Uterus (tissue), 4 donors: ENCODE measurements around the gene PIAS1. TPM values are rescaled to one million over a fixed set of nuclear protein-coding genes. Genes with fewer than 3 reads are reported as not detected.

Experiments used
- DNase-seq, 2 donors: peaks; one replicate each; pipeline ENCODE4 v3.0.0-alpha.2; 2019 to 2020
- H3K27ac ChIP-seq, 2 donors: fragments of 200-600 bp; sonication (generic); 1 replicate in 1 of 2; 2 replicates in 1 of 2; pipeline ENCODE4 v1.5.1; 2016 to 2018
- H3K27me3 ChIP-seq, 2 donors: fragments of 200-600 bp; sonication (generic); one replicate each; pipeline ENCODE4 v1.5.1; 2018 to 2019; ENCODE audit warnings: control low read depth in 1 of 2
- H3K36me3 ChIP-seq, 2 donors: fragments of 200-600 bp; sonication (generic); one replicate each; pipeline ENCODE4 v1.5.1; 2019; ENCODE audit warnings: control low read depth in 1 of 2
- H3K4me1 ChIP-seq, 2 donors: fragments of 200-600 bp; sonication (generic); one replicate each; pipeline ENCODE4 v1.5.1; 2018 to 2019; ENCODE audit warnings: control low read depth in 1 of 2
- H3K4me3 ChIP-seq, 2 donors: fragments of 200-600 bp; sonication (generic); 1 replicate in 1 of 2; 2 replicates in 1 of 2; pipeline ENCODE4 v1.5.1; 2018 to 2019; ENCODE audit warnings: mild to moderate bottlenecking in 1 of 2
- H3K9me3 ChIP-seq, 2 donors: fragments of 200-600 bp; sonication (generic); one replicate each; pipeline ENCODE4 v1.5.1; 2019; ENCODE audit warnings: control low read depth in 1 of 2
- CTCF ChIP-seq, 4 experiments: fragments of 200-600 bp in 2 of 4; fragments of 450-650 bp in 2 of 4; sonication (generic) in 2 of 4; IDR thresholded peaks; one replicate each; pipeline ENCODE4 v1.5.1; 2016 to 2019; ENCODE audit warnings: antibody characterized with exemption in 4 of 4, mild to moderate bottlenecking in 2 of 4, moderate library complexity in 1 of 4
- POLR2A ChIP-seq, 2 donors: fragments of 450-650 bp; IDR thresholded peaks; one replicate each; pipeline ENCODE4 v1.6.1; 2016; ENCODE audit warnings: antibody characterized with exemption in 2 of 2, mild to moderate bottlenecking in 1 of 2, moderate library complexity in 1 of 2
- intact Hi-C: fragments of 100-400 bp; cut with DNase I; formaldehyde crosslinking; loops from one replicate; pipeline ENCODE4 v1.15.1; 2023; ENCODE audit warnings: low total_unique reads
- total RNA-seq, 4 donors: library from RNA; depleted of rRNA in 3 of 4; stranded (reverse); fragments of >200 nt in 3 of 4; gene quantifications; one replicate each; pipeline versions ENCODE4 v1.1.0 to v1.2.4, GENCODE V29; 2014 to 2023
- donor health status: DM: yes; HTN: yes; CAD: no.

Gene PIAS1
- total RNA-seq, 4 donors from 2014 or later = 19.1 to 171 (median 95.9) TPM

- H3K4me3 ChIP-seq = no peak overlapping the region
- H3K27me3 ChIP-seq = no peaks in the 10 kb centered on the region
- intact Hi-C loops = no loop called here
- H3K4me1 ChIP-seq = peaks cover 0 to 7% of the 10 kb centered on the region in 2 donors
- H3K9me3 ChIP-seq = no peaks in the 10 kb centered on the region
- no peak overlapping the region for H3K27ac ChIP-seq
- TF ChIP-seq POLR2A (IDR thresholded peaks at IDR 0.05) = no peak
- TF ChIP-seq CTCF (IDR thresholded peaks at IDR 0.05) = no peak
- no peak for DNase-seq
- no peaks in the 10 kb centered on the region for H3K36me3 ChIP-seq
Measured at GRCh38 chr15:68085052-68085451, 30.9 kb downstream of the PIAS1 start.

GRCh38 chr15:68091743-68092142 is 37.6 kb downstream of the PIAS1 start:
- H3K4me1 ChIP-seq = no peaks in the 10 kb centered on the region
- no peaks in the 10 kb centered on the region for H3K27me3 ChIP-seq
- no peak for DNase-seq
- no peak overlapping the region for H3K4me3 ChIP-seq
- H3K9me3 ChIP-seq = peaks cover 0 to 8% of the 10 kb centered on the region in 2 donors
- no peak overlapping the region for H3K27ac ChIP-seq
- no peaks in the 10 kb centered on the region for H3K36me3 ChIP-seq
- no peak for TF ChIP-seq POLR2A (IDR thresholded peaks at IDR 0.05)
- no peak for TF ChIP-seq CTCF (IDR thresholded peaks at IDR 0.05)
- intact Hi-C loops = no loop called here

- Histone ChIP-seq H3K27me3 (no peaks in the 10 kb centered on the region), H3K36me3 (no peaks in the 10 kb centered on the region), H3K4me3 (no peak overlapping the region), H3K9me3 (peaks cover 0 to 19% of the 10 kb centered on the region in 2 donors), H3K27ac (no peak overlapping the region), H3K4me1 (no peaks in the 10 kb centered on the region)
- intact Hi-C loops = no loop called here
- no peak for DNase-seq
- TF ChIP-seq POLR2A (IDR thresholded peaks at IDR 0.05) (no peak), CTCF (IDR thresholded peaks at IDR 0.05) (no peak)
Measured at GRCh38 chr15:68096099-68096498, 42.0 kb downstream of the PIAS1 start.

- H3K9me3 ChIP-seq = peaks cover 0 to 19% of the 10 kb centered on the region in 2 donors
- TF ChIP-seq CTCF (IDR thresholded peaks at IDR 0.05) = no peak
- TF ChIP-seq POLR2A (IDR thresholded peaks at IDR 0.05) = no peak
- H3K4me3 ChIP-seq = no peak overlapping the region
- H3K4me1 ChIP-seq = no peaks in the 10 kb centered on the region
- intact Hi-C loops = no loop called here
- DNase-seq = no peak
- no peaks in the 10 kb centered on the region for H3K36me3 ChIP-seq
- H3K27me3 ChIP-seq = no peaks in the 10 kb centered on the region
- no peak overlapping the region for H3K27ac ChIP-seq
Measured at GRCh38 chr15:68097029-68097428, 42.9 kb downstream of the PIAS1 start.

GRCh38 chr15:68098465-68098864 is 44.4 kb downstream of the PIAS1 start:
- intact Hi-C loops = no loop called here
- Histone ChIP-seq H3K4me1 (no peaks in the 10 kb centered on the region), H3K27me3 (no peaks in the 10 kb centered on the region), H3K9me3 (peaks cover 0 to 19% of the 10 kb centered on the region in 2 donors), H3K36me3 (no peaks in the 10 kb centered on the region), H3K4me3 (no peak overlapping the region), H3K27ac (no peak overlapping the region)
- DNase-seq = no peak
- TF ChIP-seq POLR2A (IDR thresholded peaks at IDR 0.05) (no peak), CTCF (IDR thresholded peaks at IDR 0.05) (no peak)
